Neural cell (in vitro differentiated cells): ENCODE results near the gene PPP1R3D. TPM values are rescaled to one million over a fixed set of nuclear protein-coding genes. Genes with fewer than 3 reads are reported as not detected.

Experiments
- H2AFZ ChIP-seq: fragments of 200-600, 300-800 bp; sonication (generic), shearing (Covaris generic); 2 replicates; pipeline ENCODE4 v1.6.0; 2014; ENCODE audit warnings: low read depth, mild to moderate bottlenecking, antibody characterized with exemption, low read length, moderate library complexity
- H3F3A ChIP-seq: fragments of 200-600 bp; shearing (Covaris generic); 2 replicates; pipeline ENCODE4 v1.6.1; 2016; ENCODE audit warnings: mild to moderate bottlenecking, moderate library complexity, mixed read lengths, antibody characterized with exemption, low read length; ENCODE audit not compliant: insufficient read depth, poor library complexity, severe bottlenecking
- H3K27ac ChIP-seq: fragments of 200-600, 300-800 bp; sonication (generic), shearing (Covaris generic); 2 replicates; pipeline ENCODE4 v1.5.1; 2014; ENCODE audit warnings: mild to moderate bottlenecking, low read length, moderate library complexity
- H3K27me3 ChIP-seq: fragments of 300-800, 200-600 bp; sonication (generic), shearing (Covaris generic); 2 replicates; pipeline ENCODE4 v1.6.0; 2014; ENCODE audit warnings: mild to moderate bottlenecking, low read depth, low read length, moderate library complexity; ENCODE audit not compliant: insufficient read depth
- H3K36me3 ChIP-seq: fragments of 300-800, 200-600 bp; sonication (generic), shearing (Covaris generic); 2 replicates; pipeline ENCODE4 v1.5.1; 2014; ENCODE audit warnings: mild to moderate bottlenecking, antibody characterized with exemption, low read length, moderate library complexity; ENCODE audit not compliant: insufficient read depth
- H3K4me2 ChIP-seq: fragments of 300-800, 200-600 bp; sonication (generic), shearing (Covaris generic); 2 replicates; pipeline ENCODE4 v1.6.0; 2014; ENCODE audit warnings: mild to moderate bottlenecking, low read length
- H3K4me3 ChIP-seq: fragments of 300-800, 200-600 bp; sonication (generic), shearing (Covaris generic); 2 replicates; pipeline ENCODE4 v1.5.1; 2014; ENCODE audit warnings: mild to moderate bottlenecking, low read length, moderate library complexity
- H3K79me2 ChIP-seq: fragments of 200-600 bp; shearing (Covaris generic); replicated peaks from 2 replicates; pipeline ENCODE4 v1.6.0; 2014; ENCODE audit warnings: mild to moderate bottlenecking, low read length, moderate library complexity; ENCODE audit not compliant: insufficient read depth
- H3K9ac ChIP-seq: fragments of 300-800, 200-600 bp; sonication (generic), shearing (Covaris generic); 2 replicates; pipeline ENCODE4 v1.6.1; 2016; ENCODE audit warnings: mild to moderate bottlenecking, low read length, mixed read lengths
- H3K9me2 ChIP-seq: fragments of 200-600 bp; shearing (Covaris generic); 2 replicates; pipeline ENCODE4 v1.6.1; 2016; ENCODE audit warnings: mild to moderate bottlenecking, low read length, mixed read lengths; ENCODE audit not compliant: insufficient read depth
- H3K9me3 ChIP-seq: fragments of 200-600, 300-800 bp; sonication (generic), shearing (Covaris generic); 2 replicates; pipeline ENCODE4 v1.6.1; 2016; ENCODE audit warnings: mild to moderate bottlenecking, mixed run types, low read length, moderate library complexity, mixed read lengths
- H4K20me1 ChIP-seq: fragments of 200-600 bp; shearing (Covaris generic); 2 replicates; pipeline ENCODE4 v1.6.1; 2016; ENCODE audit warnings: mild to moderate bottlenecking, mixed run types; ENCODE audit not compliant: insufficient read depth
- CTCF ChIP-seq: fragments of 450-650 bp; IDR thresholded peaks from 2 replicates; pipeline ENCODE4 v1.5.1; 2014; ENCODE audit warnings: antibody characterized with exemption, mild to moderate bottlenecking, moderate library complexity; ENCODE audit not compliant: poor library complexity, severe bottlenecking
- EP300 ChIP-seq: fragments of 450-650 bp; conservative IDR thresholded peaks from 2 replicates; pipeline ENCODE4 v1.6.1; 2014; ENCODE audit warnings: antibody characterized with exemption, mild to moderate bottlenecking, moderate library complexity; ENCODE audit not compliant: poor library complexity, severe bottlenecking
- EZH2 ChIP-seq: fragments of 200-600, 300-800 bp; shearing (Covaris generic), sonication (generic); IDR thresholded peaks from 2 replicates; pipeline ENCODE4 v1.6.1; 2014; ENCODE audit warnings: antibody characterized with exemption, low read length, borderline replicate concordance, mild to moderate bottlenecking; ENCODE audit not compliant: insufficient read depth, poor library complexity, severe bottlenecking
- MXI1 ChIP-seq: fragments of 450-650 bp; conservative IDR thresholded peaks from 2 replicates; pipeline ENCODE4 v1.6.1; 2014; ENCODE audit warnings: antibody characterized with exemption, mild to moderate bottlenecking; ENCODE audit not compliant: poor library complexity, severe bottlenecking
- POLR2AphosphoS5 ChIP-seq: IDR thresholded peaks from 2 replicates; pipeline ENCODE4 v1.6.1; 2012
- RAD21 ChIP-seq: fragments of 450-650 bp; conservative IDR thresholded peaks from 2 replicates; pipeline ENCODE4 v1.6.1; 2014; ENCODE audit warnings: antibody characterized with exemption, mild to moderate bottlenecking, moderate library complexity
- REST ChIP-seq: IDR thresholded peaks from 2 replicates; pipeline ENCODE4 v1.6.1; 2012; ENCODE audit warnings: borderline replicate concordance
- SMC3 ChIP-seq: fragments of 450-650 bp; conservative IDR thresholded peaks from 2 replicates; pipeline ENCODE4 v1.6.1; 2014; ENCODE audit warnings: antibody characterized with exemption, mild to moderate bottlenecking, moderate library complexity; ENCODE audit not compliant: poor library complexity
- TAF1 ChIP-seq: IDR thresholded peaks from 2 replicates; pipeline ENCODE4 v1.6.1; 2012; ENCODE audit warnings: low read depth
- polyA plus RNA-seq: library from polyadenylated mRNA; depleted of rRNA; stranded (reverse); fragments of >200 nt; gene quantifications from 2 replicates; pipeline ENCODE4 v1.2.3, GENCODE V29; 2014

PPP1R3D gene
- polyA plus RNA-seq, 1 donor from 2014 or later: 1.6 TPM

GRCh38 chr20:59954718-59955117 lies 14.6 kb upstream of the PPP1R3D start:
- Histone ChIP-seq H3K9me2 (no peaks in the 10 kb centered on the region), H2AFZ (no peak overlapping the region), H3F3A (no peaks in the 10 kb centered on the region), H3K79me2 (no peaks in the 10 kb centered on the region), H3K27me3 (no peaks in the 10 kb centered on the region), H3K27ac (no peak overlapping the region), H3K4me3 (no peak overlapping the region), H3K36me3 (no peaks in the 10 kb centered on the region), H3K9ac (no peak overlapping the region), H4K20me1 (no peaks in the 10 kb centered on the region), H3K4me2 (no peak overlapping the region), H3K9me3 (no peaks in the 10 kb centered on the region)
- TF ChIP-seq EZH2: no peak
- no peak for TF ChIP-seq MXI1
- no peak for TF ChIP-seq REST

- Histone ChIP-seq H3F3A (no peaks in the 10 kb centered on the region), H3K27me3 (no peaks in the 10 kb centered on the region), H3K4me2 (no peak overlapping the region), H3K79me2 (no peaks in the 10 kb centered on the region), H2AFZ (no peak overlapping the region), H3K27ac (no peak overlapping the region), H3K36me3 (no peaks in the 10 kb centered on the region), H4K20me1 (no peaks in the 10 kb centered on the region), H3K9me2 (no peaks in the 10 kb centered on the region), H3K9me3 (no peaks in the 10 kb centered on the region), H3K4me3 (no peak overlapping the region), H3K9ac (no peak overlapping the region)
- TF ChIP-seq POLR2AphosphoS5 (no peak), CTCF (no peak), SMC3 (no peak), REST (no peak), RAD21 (no peak), TAF1 (no peak), EP300 (no peak), MXI1 (no peak), EZH2 (no peak)
Measured at GRCh38 chr20:59949911-59950310, 9.8 kb upstream of the PPP1R3D start.
